Activated CD4-positive, alpha-beta T cell treated with anti-CD3 and anti-CD28 coated beads, Interleukin-2, Interleukin-6, amounts not matched to agents 100 ng/mL and 50 ng/mL, durations not matched to agents 16 hours and 8 hours (primary cell): ENCODE measurements around the gene FBXW8.
"Not testable (repeated sequence)": the region's sequence is repeated elsewhere in the genome, so short reads cannot be mapped to it uniquely, and the experiment has no call there.

Experiments used
- DNase-seq: peaks from one replicate; pipeline ENCODE4 v3.0.0-alpha.2; 2020

Gene FBXW8

DNA sequence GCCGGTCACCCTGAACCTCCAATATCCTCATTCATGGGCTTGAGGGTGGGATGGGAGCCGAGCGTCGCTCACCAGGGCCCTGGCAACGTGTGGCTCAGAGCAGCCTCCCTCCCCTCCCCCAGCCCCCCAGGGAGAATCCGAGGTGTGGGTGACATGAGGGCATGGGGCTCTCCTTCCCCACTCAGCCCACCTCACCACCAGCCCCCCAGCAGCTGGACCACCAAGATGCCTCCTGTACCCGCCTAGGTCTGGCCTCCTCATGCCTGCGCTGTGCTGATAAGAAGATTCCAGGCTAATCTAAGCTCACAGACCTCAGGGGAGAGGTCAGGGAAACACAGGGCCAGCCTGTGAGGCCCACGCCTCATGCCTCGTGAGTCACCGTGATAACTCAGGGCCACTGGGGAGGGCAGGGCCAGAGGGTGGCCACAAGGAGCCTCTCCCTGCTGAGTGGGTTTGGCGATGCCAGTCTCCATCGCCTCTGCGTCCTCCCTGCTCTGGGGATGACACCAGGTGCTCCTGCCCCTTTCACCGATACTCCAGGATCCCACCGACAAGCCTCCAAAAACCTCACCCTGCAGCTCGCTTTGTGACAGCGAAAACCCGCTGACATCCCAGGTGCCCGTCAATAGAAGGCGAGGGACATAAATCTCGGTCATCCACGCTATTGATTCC, 131.6 kb downstream of the FBXW8 start:
- no peak for DNase-seq

DNA sequence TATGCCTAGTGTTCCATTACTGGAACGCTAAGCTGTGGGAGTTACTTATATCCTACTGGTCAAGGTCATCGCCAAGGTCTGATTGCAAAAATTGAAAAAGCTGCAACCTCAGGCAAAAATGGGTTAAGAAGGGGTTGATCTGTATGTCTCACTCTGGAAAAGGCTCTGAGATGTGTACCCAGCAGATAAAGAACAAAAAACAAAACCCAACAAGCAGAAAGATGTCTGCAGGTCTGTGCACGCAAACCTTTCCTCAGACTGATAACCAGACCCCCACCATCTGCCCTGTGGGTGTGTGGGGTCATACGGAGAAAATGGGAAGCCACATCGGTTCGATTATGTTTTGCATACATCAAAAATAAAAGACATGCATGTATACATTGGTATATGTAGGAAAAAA, 132.1 kb downstream of the FBXW8 start:
- DNase-seq: no peak

DNA sequence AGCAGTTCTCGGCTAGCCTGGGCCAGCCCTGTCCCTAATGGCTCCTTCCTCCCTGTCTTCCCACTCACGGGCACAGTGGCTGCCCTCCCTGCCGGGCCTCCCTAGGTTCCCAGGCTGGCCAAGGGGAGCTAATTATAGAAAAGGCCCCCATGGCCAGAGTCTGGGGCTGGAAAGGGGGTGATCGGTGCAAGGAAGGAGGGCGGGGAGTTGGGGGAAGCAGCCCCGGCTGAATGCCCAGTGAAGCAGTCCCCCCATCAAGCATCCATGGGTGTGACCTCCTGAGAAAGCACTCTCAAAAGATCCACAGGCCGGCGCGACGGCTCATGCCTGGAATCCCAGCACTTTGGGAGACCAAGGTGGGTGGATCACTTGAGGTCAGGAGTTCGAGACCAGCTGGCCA, 133.6 kb downstream of the FBXW8 start:
- DNase-seq: no peak

DNA sequence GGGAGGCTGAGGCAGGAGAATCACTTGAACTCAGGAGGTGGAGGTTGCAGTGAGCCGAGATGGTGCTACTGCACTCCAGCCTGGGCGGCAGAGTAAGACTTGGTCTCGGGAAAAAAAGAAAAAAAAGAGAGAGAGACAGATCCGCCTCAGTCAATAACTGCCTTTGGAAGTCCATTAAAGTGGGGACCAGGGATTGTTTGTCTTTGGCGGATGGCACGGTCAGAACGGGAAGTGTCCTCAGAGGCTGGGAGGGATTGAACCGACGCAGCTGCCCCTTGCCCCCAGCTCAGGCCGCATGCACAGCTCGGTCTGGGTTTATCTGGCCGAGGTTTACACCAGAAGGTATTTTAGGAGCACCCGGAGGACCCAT, 134.0 kb downstream of the FBXW8 start:
- no peak for DNase-seq

DNA sequence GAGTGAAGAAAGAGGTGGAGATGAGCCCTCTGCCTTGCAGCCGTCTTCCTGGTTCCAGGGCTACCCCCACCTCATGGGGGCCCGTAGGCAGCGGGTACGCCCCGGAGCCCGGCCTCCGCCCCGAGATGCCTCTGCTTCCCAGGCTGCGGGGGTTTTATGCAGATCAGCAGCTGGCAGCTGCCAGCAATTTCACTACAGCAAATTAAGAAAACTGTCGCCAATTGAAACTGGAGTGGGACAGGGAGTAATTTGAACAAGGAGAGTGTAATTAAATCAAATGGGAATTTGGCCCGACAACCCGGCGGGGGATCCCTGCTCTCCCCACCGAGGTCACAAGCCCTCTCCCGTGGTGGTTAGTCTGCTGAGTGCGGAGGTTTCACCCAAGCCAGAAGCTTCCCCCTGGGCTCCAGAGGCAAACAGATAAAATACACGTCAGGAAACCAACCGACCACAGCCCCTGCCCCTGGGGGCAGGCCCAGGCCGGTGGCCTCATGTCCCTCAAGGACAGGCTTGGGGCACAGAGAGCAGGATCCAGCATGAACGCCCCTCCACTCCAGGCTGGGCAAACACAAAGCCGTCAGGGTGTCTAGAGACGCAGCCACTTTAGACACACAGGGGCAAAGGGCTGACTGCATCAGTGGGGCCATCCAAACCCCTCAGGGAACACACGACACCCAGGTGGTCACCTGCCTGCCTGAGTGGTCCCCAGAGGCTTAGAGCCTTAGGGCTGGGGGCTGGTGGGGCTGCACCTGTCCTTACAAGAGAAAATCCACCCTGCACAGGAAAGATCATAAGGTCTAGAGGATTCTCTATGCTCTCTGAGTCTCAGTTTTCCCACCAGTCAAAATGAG, 134.6 kb downstream of the FBXW8 start:
- DNase-seq: no peak

DNA sequence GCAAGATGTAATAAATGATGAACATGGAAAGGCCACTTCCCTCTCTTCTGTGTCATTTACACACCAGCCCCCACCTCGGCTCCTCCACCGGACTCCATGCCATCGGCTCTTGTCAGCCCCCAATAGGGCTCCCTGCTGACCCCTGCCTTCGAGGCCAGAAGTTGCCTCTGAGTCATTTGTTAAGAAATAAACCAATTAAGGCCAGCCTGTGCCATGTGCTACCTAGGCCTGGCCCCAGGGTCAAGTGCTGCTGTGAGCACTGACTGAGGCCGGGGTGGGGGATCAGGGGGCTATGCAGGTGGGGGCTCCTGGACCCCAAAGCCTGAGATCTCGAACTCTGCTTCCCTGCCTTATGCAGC, 135.2 kb downstream of the FBXW8 start:
- no peak for DNase-seq

DNA sequence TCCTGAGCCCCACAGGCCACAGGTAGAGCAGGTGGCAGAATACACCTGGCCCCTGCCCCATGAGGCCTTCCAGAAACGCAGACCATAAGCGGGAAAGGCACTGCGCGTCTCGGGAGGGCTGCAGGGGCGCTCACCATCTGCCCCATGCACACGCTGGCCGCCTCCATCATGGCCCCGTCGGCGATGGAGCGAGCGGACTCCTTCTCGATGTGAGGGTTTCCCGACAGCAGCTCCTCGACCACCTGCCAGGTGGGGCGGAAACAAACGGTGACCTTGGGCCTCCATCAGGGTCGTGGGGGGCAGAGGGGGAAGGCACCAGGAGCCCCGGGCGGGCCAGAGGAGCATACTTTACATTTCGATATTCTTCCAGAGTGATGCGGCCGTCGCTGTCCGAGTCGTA, 135.7 kb downstream of the FBXW8 start:
- no peak for DNase-seq

DNA sequence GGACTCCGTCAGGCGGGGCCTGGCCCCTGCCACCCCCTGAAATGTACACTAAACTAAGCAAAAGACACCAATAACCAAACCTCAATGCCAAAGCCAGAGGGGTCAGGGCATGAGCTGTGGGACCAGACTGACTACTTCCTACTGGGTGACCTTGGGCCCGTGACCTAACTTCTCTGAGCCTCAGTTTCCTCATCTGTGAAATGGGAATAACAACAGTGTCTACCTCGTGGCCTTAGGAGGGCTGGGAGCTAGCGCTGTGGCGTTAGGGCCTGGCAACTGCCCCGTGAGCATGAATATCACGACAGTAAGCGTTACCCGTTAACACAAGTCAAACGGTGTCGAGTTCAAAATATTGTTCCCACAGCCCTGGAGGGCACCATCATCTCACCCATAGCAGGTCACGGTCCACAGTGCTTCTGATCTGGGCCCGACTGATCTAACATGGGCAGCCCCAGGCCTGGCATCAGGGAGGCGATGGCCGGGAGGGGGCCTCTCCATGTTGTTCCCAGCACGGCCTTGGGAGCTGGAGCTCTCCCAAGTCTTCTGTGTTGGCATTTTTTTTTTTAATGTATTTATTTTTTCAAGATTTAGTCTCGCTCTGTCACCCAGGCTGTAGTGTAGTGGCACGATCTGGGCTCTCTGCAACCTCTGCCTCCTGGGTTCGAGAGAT, 136.2 kb downstream of the FBXW8 start:
- no peak for DNase-seq

DNA sequence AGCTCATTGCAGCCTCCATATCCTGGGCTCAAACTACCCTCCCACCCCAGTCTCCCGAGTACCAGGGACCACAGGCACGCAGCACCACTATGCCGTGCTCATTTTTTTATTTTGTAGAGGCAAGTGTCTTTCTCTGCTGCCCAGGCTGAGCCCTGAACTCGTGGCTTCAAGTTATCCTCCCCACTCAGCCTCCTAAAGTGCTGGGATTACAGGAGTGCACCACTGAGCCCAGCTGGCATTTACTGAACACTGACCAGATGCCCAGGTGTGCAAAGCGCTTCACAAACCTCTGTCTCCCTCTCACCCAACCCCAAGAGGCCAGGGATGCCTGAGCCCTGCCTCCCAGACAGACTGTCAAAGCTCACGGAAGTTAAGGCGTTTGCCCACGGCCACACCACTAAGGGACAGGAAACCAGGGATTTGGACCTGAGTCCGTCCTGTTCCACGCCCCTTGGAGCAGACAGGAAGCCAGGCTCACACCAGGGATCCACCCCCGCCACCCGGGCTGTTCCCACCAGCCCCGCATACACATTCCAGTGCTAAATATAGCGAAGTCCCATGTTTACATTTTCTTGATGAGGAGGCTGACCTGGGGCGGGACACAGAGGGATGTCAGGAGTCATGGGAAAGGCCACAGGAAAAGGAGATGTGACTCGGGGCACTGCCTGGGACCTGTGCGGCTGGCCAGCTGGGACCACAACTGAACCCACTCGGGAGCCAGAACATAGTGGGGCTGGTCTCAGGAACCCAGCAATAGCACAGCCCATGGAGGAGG, 137.2 kb downstream of the FBXW8 start:
- no peak for DNase-seq

DNA sequence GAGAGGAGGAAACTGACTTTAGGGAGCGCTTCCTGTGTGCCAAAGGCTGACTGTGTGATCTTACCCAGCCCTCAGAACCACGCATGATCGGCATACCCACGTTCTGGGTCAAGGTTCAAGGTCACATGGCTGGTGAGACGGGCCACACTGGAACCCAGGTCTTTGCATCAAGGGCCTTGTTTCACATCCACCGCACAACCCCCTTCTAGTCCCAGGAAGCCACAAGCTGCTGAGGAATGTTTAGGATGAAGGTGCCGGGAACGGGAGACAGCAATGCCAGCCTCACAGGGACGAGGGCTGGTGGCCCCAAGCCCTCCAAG, 137.8 kb downstream of the FBXW8 start:
- no peak for DNase-seq

DNA sequence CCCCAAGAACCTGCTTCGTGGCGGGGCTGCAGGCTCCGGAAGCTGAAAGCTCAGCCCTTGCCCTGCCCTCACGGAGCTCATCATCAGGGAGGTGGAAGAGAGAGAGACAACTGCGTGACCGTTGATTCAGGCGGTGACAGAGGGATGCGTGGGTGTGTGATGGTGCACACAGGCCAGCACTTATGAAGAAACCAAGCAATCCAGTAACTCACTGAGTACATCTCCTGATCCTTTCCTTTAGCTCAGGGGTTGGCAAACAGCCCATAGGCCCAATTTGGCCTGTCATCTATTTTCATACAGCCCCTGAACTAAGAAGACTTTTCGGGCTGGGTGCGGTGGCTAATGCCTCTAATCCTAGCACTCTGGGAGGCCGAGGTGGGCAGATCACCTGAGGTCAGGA, 138.5 kb downstream of the FBXW8 start:
- no peak for DNase-seq

DNA sequence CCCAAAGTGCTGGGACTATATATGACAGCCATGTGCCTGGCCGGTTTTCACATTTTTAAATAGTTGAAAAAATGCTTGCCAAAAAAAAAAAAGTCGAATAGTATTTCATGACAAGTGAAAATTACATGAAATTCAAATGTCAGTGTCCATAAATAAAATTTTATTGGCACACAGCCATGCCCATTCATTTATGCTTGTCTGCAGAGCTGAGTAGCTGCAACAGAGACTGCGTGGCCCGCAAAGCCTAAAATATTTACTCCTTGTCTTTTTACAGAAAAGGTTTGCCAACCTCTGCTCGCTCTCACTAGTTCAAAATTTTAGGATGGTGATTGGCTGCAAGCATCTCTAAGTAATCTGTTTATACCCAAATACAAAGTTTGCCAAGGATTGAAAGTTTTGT, 139.3 kb downstream of the FBXW8 start:
- no peak for DNase-seq

DNA sequence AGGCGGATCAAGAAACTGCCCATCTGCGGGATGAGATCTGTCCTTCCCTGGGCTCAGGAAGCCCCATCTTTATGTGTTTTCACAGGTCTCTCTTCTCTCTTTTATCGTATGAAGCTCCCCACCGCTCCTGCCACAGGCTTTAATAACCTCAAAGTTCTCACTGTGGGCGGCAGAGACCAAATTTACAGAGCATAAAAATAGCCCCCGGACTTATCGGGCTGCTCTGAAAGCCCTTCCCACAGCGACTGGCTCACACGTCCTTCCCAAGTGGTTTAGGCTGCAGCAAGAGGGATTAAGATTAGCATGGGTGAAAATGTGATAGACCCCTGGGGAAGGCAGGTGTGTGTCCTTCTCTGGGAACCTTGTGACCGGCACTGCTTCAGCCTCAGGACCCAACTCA, 140.6 kb downstream of the FBXW8 start:
- no peak for DNase-seq

DNA sequence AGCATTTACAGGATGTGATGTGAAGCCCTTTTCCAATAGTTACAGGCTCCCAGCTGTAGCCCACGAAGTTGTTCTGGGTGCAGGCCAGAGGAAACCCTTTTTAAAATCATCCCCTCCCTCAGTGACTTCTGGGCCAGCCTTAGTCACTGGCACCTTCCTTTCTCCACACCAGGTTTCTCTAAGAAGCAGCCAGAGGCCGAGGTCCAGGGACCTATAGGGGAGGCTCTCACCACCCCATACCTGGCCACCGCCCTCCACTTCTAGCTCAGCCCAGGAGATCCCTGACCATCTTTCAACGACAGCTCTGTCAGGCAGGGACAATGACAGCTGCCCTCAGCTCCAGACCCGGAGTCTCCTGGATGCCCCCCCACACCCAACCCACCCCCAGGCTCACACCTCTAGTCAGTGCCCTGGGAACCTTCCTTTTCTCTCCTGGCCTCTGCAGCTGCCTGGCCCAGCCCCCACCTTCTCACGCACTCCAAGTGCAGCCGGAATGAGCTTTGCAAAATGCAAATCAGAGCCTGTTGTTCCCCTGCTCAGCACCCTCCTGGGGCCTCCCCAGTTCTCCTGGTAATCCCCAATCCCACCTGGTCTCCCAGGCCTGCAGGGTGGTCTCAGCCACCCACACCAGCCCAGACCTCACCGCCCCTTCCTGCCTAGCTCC, 141.8 kb downstream of the FBXW8 start:
- DNase-seq: no peak

DNA sequence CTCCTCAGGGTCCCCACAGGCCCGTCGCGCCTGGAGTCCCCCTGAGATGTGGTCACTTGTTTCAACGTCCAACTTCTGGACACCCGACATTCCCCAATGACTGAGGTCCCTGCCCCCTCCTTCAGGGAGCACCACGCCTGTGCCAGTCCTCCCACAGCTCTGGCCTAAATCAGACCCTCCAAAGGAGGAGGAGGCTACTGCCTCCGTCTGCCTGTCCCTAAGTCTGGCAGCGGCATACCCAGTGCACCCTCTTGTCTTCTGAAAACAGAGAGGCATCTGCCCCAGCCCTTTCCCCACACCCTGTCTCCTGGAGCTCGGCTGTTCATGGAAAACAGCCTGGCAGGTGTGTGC, 142.3 kb downstream of the FBXW8 start:
- DNase-seq: no peak

DNA sequence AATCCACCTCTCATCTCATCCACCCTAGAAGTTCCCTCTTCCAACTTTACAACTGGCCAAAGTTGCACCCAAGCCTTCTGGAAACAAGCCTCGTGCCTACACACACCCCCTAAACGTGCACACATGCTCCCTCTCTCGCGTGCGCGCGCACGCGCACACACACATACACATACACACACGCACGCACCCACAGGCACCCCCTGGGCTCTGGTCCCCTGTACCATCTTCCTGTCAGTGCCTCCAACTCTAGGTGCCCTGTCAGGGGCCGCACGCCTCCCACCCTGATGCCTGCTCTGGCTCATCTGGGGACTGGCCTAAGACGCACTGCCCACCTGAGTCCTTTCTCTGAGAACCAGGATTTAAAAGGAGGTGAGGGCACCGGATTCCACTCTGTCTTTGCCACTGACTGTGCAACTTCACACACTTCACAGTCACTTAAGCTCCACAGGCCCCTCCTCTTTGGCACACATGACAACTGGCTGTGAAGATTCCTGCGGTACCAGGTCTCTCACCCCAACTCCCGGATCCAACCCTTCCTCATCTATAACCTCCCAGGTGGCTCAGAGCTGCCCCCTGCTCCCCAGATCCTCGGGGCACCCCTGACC, 142.9 kb downstream of the FBXW8 start:
- DNase-seq: no peak

DNA sequence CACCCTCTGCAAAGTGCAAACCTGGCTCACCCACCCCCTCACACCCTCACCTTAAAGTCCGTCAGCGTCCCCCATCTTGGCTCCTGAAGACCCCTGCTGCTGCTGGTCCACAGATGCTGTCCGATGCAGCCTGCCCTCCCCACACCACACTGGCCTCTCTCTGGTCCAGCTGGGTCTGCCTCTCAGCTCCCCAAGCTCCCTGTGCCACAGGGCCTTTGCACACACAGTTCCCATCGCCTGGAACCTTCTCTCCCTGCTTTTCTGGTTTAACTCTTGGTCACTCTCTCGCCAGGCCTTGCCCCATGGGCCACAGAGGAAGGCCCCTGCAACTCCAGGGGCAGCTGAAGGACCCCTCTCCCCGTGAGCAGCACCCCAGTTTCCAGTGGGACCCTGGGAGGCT, 143.5 kb downstream of the FBXW8 start:
- no peak for DNase-seq

DNA sequence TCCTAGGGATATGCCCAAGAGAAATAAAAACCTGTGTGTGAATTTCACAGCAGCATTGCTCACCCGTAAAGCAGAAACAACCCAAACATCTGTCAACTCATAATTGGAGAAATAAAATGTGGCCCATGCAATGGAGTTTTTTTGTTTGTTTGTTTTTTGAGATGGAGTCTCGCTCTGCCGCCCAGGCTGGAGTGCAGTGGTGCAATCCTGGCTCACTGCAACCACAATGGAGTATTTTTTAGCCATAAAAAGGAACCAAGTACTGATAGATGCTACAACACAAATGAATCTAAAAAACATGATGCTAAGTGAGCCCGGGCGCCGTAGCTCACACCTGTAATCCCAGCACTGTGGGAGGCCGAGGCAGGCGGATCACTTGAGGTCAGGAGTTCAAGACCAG, 146.9 kb downstream of the FBXW8 start:
- DNase-seq: not testable (repeated sequence)

DNA sequence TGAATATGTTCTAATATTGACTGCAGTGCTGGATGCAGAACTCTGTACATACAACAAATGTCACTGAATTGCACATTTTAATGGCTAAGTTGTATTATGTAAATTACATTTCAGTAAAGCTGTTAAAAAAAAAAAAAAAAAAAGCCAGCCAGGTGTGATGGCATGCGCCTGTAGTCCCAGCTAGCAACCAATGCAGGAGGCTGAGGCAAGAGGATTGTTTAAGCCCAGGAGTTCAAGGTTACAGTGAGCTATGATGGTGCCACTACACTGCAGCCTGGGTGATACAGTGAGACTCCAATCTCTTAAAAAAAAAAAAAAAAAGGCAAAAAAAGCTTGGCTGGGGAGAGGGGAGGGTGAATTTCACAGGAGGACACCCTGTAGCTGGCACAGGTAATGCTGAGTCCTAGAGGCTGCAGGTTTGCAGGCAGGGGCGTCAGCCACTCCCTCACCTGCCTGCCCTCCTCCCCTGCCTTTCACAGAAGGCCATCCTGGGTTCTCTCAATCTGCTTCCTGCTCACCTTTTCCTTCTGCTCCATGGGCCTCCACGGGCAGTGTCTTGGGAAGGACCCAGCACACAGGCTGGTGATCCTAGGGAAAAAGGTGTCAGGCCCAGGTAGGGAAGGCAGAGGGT, 147.8 kb downstream of the FBXW8 start:
- no peak for DNase-seq

DNA sequence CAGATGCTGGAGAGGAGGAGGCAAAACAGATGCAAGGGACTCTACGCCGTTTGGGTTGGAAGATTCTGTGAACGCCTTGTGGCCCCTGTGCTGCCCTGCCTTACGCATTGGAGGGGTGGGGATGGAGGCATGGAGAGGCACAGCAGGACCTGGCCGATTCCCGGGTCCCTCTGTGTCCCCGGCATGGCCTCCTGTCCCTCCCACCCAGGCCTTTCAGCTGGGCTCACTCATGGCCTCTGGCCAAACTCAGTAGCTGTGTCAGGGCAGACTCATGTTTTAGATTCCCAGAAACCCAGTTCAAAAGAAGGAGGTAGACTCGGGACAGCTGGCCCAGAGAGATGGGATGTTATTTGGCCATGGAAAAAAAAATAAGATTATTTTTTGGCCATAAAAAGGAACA, 148.4 kb downstream of the FBXW8 start:
- DNase-seq: no peak

DNA sequence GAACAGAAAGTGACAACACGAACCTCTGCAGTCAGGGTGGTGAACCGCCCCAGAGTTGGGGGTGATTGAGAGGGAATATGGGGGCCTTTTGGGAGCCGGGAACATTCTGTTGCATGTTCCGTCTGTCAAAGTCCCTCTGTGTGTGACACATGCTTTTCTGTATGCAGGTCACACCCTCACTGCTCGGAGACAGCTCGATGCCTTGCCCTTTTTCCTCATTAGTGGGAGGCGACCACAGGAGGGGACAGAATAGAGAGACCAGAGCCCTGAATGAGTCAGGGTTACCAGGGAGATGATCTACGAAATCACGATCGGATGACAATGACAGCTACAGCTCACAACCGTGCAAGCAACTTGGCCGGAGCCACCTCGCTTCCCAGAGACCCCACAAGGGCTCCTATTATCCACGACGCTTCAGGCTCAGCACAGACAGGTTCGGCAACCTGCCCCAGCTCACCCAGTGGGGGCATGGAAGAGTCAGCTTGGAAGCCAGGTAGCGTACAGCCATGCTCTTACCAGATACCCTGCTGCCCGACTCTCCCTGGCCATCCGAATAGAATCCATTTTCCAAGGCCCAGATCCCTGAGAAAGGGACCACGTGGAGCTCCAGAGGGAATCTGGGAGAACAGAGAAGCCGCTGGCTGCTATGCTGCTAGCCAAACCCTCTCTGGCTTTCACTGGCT, 149.6 kb downstream of the FBXW8 start:
- DNase-seq: no peak

DNA sequence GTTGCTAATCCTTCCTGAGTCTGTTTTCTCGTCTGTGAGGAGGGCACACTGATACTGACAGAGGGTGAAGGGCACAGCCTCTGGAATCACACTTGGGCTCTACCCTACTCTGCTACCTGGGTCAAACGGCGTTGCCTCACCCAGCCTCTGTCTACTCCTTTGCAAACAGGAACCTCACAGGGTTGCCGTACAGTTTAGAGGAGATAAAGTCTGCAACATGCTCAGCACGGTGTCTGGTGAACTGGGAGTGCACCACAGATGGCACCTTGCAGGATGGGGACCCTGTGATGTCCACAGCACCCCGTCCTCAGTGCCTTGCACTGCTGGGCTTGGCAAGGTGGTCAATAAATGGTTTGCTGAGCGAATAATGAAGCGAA, 150.2 kb downstream of the FBXW8 start:
- no peak for DNase-seq
